ENCODE results near the gene RNU6-1. TPM values are rescaled to one million over a fixed set of nuclear protein-coding genes. Genes with fewer than 3 reads are reported as not detected.
A peak's percentile ranks its signal among the peaks of the same experiment; 100 is the strongest.

RNU6-1 gene
- total and polyA plus RNA-seq, 5 donors, result not detected

- WGBS, result 72% methylated on average over 5 of the region's 5 CpGs
- intact Hi-C loops (cut with DNase I), result no loop called here
- DNase-seq (no peak), ATAC-seq (no peak)
- Histone ChIP-seq H3K9me3 (ENCODE audit: control insufficient read depth, low read length) (no peaks in the 10 kb centered on the region), H3K4me1 (ENCODE audit: control insufficient read depth, insufficient read depth, low read length) (peaks cover 1% of the 10 kb centered on the region), H3K27me3 (ENCODE audit: control insufficient read depth, insufficient read depth) (no peaks in the 10 kb centered on the region), H3K27ac (ENCODE audit: low read length) (no peak overlapping the region), H3K4me3 (ENCODE audit: low read length) (no peak overlapping the region)
These were observed 19.6 kb upstream of the RNU6-1 start for GRCh38 chr15:67859331-67859946.

- intact Hi-C loops (cut with DNase I), result no loop called here
- Histone ChIP-seq H3K4me3 (ENCODE audit: low read length) (no peak overlapping the region), H3K27ac (ENCODE audit: low read length) (no peak overlapping the region), H3K27me3 (ENCODE audit: control insufficient read depth, insufficient read depth) (no peaks in the 10 kb centered on the region), H3K9me3 (ENCODE audit: control insufficient read depth, low read length) (no peaks in the 10 kb centered on the region), H3K4me1 (ENCODE audit: control insufficient read depth, insufficient read depth, low read length) (peaks cover 3% of the 10 kb centered on the region)
- 91% methylated on average over 3 of the region's 3 CpGs for WGBS
- DNase-seq (no peak), ATAC-seq (no peak)
These were observed 17.4 kb upstream of the RNU6-1 start for GRCh38 chr15:67857220-67857619.

- WGBS, result 66% methylated on average over 3 of the region's 3 CpGs
- H3K9me3 ChIP-seq (ENCODE audit: control insufficient read depth, low read length), result no peaks in the 10 kb centered on the region
These were observed 16.0 kb upstream of the RNU6-1 start for GRCh38 chr15:67855842-67856241.

GRCh38 chr15:67854358-67854757, 14.5 kb upstream of the RNU6-1 start:
- H3K9me3 ChIP-seq (ENCODE audit: control insufficient read depth, low read length), result no peaks in the 10 kb centered on the region
- no peak overlapping the region for H3K27ac ChIP-seq (ENCODE audit: low read length)
- no peaks in the 10 kb centered on the region for H3K27me3 ChIP-seq (ENCODE audit: control insufficient read depth, insufficient read depth)
- H3K4me1 ChIP-seq (ENCODE audit: control insufficient read depth, insufficient read depth, low read length), result peaks cover 3% of the 10 kb centered on the region
- intact Hi-C loops (cut with DNase I), result no loop called here
- no peak overlapping the region for H3K4me3 ChIP-seq (ENCODE audit: low read length)
- 84% methylated on average over 1 of the region's 1 CpG for WGBS
- DNase-seq (no peak), ATAC-seq (no peak)

More at GRCh38 chr15:67855842-67856241, 16.0 kb upstream of the RNU6-1 start:
- peaks cover 3% of the 10 kb centered on the region for H3K4me1 ChIP-seq (ENCODE audit: control insufficient read depth, insufficient read depth, low read length)
- no peaks in the 10 kb centered on the region for H3K27me3 ChIP-seq (ENCODE audit: control insufficient read depth, insufficient read depth)
- no peak for ATAC-seq
- no peak overlapping the region for H3K27ac ChIP-seq (ENCODE audit: low read length)
- DNase-seq, result no peak
- no peak overlapping the region for H3K4me3 ChIP-seq (ENCODE audit: low read length)
- intact Hi-C loops (cut with DNase I), result no loop called here

- ATAC-seq (no peak), DNase-seq (no peak)
- Histone ChIP-seq H3K4me3 (ENCODE audit: low read length) (no peak overlapping the region), H3K27me3 (ENCODE audit: control insufficient read depth, insufficient read depth) (no peaks in the 10 kb centered on the region), H3K9me3 (ENCODE audit: control insufficient read depth, low read length) (no peaks in the 10 kb centered on the region), H3K27ac (ENCODE audit: low read length) (no peak overlapping the region), H3K4me1 (ENCODE audit: control insufficient read depth, insufficient read depth, low read length) (peaks cover 3% of the 10 kb centered on the region)
- intact Hi-C loops (cut with DNase I), result no loop called here
- WGBS, result 93% methylated on average over 3 of the region's 3 CpGs
These were observed 13.6 kb upstream of the RNU6-1 start for GRCh38 chr15:67853454-67853853.

DNA sequence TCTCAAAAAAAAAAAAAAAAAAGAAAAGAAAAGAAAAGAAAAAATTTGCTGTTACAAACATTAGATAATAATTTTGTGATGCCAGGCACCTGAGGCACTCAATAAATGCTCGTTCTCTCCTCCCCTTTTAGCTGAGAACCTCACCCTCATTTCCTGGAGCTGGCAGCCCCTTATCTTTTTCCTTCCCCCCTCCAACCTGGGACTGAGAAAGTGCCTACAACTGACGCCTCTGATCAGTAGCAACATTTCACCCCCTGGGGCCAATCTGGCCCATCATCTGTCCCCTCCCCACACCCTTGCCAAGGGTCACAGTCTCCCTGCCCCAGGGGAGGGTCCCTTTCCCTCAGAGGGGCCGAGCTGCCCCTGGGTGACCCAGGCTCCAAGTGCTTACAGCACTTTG, 12.6 kb upstream of the RNU6-1 start:
- ATAC-seq (no peak), DNase-seq (no peak)
- Histone ChIP-seq H3K4me3 (ENCODE audit: low read length) (no peak overlapping the region), H3K4me1 (ENCODE audit: control insufficient read depth, insufficient read depth, low read length) (peaks cover 3% of the 10 kb centered on the region), H3K27ac (ENCODE audit: low read length) (no peak overlapping the region), H3K27me3 (ENCODE audit: control insufficient read depth, insufficient read depth) (no peaks in the 10 kb centered on the region), H3K9me3 (ENCODE audit: control insufficient read depth, low read length) (no peaks in the 10 kb centered on the region)
- WGBS, result 70% methylated on average over 3 of the region's 3 CpGs
- intact Hi-C loops (cut with DNase I), result no loop called here

DNA sequence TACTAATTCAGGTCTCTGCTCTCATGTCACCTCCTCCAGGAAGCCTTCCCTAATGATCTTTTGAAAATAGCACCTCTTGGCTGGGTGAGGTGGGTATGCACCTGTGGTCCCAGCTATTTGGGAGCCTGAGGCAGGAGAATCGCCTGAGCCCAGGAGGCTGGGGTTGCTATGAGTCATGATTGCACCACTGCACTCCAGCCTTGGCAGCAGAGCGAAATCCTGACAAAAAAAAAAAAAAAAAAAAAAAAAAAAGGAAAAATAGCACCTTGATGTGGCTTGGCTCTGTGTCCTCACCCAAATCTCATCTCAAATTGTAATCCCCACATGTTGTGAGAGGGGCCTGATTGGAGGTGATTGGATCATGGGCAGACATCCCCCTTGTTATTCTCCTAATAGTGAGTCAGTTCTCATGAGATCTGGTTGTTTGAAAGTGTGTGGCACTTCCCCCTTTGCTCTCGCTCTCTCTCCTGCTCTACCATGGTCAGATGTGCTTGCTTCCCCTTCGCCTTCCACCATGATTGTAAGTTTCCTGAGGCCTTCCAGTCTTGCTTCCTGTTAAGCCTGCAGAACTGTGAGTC, 11.2 kb upstream of the RNU6-1 start:
- H3K9me3 ChIP-seq (ENCODE audit: control insufficient read depth, low read length), result no peaks in the 10 kb centered on the region
- peaks cover 3% of the 10 kb centered on the region for H3K4me1 ChIP-seq (ENCODE audit: control insufficient read depth, insufficient read depth, low read length)
- ATAC-seq, result peak in 1 of 2 donors; percentile 51
- no peaks in the 10 kb centered on the region for H3K27me3 ChIP-seq (ENCODE audit: control insufficient read depth, insufficient read depth)
- intact Hi-C loops (cut with DNase I), result no loop called here
- no peak for DNase-seq
- no peak overlapping the region for H3K4me3 ChIP-seq (ENCODE audit: low read length)
- no peak overlapping the region for H3K27ac ChIP-seq (ENCODE audit: low read length)
- WGBS, result 83% methylated on average over 4 of the region's 4 CpGs

GRCh38 chr15:67850336-67850735, 10.5 kb upstream of the RNU6-1 start:
- ATAC-seq, result no peak
- intact Hi-C loops (cut with DNase I), result no loop called here
- no peak overlapping the region for H3K4me3 ChIP-seq (ENCODE audit: low read length)
- DNase-seq, result no peak
- no peaks in the 10 kb centered on the region for H3K9me3 ChIP-seq (ENCODE audit: control insufficient read depth, low read length)
- H3K27ac ChIP-seq (ENCODE audit: low read length), result no peak overlapping the region
- peaks cover 3% of the 10 kb centered on the region for H3K4me1 ChIP-seq (ENCODE audit: control insufficient read depth, insufficient read depth, low read length)
- H3K27me3 ChIP-seq (ENCODE audit: control insufficient read depth, insufficient read depth), result no peaks in the 10 kb centered on the region
- WGBS, result 66% methylated on average over 7 of the region's 7 CpGs

DNA sequence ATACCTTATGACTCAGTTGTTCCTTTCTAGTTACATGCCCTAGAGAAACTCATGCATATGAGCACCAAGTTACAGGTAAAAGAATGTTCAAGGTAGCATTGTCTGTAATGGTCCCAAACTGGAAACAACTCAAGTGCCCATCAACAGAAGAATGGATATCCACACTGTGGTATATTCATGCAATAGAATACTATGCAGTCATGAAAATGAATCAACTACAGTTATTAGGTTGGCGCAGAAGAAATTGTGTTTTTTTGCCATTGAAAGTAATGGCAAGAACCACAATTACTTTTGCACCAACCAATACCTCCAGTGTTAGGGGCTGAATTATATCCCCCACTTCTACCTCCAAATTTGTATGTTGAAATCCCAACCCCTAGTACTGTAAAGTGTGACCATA, 9.7 kb upstream of the RNU6-1 start:
- WGBS, result 98% methylated on average over 1 of the region's 1 CpG
- no peak overlapping the region for H3K4me3 ChIP-seq (ENCODE audit: low read length)
- no peak overlapping the region for H3K27ac ChIP-seq (ENCODE audit: low read length)
- H3K9me3 ChIP-seq (ENCODE audit: control insufficient read depth, low read length), result no peaks in the 10 kb centered on the region
- H3K4me1 ChIP-seq (ENCODE audit: control insufficient read depth, insufficient read depth, low read length), result peaks cover 2% of the 10 kb centered on the region
- DNase-seq (no peak), ATAC-seq (no peak)
- intact Hi-C loops (cut with DNase I), result no loop called here
- H3K27me3 ChIP-seq (ENCODE audit: control insufficient read depth, insufficient read depth), result no peaks in the 10 kb centered on the region

DNA sequence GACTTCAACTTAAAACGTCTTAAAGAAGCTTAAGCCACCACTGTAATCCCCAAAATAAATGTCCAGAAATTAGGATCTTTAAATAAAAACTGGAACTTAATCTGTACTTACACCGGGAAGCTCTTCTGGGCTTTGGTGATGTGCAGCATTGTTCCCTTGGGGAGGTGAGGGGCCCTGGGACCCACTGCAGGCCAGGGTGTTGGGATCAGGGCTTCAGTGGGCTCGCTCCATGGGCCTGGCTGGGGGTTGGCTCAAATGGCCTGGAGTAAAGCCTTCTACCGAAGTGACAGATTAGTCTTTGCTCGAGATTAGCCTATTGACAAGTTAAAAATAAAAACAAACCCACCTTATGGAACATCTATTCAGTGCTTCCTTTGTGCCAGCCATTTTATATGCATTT, 6.1 kb upstream of the RNU6-1 start:
- ATAC-seq, result no peak
- peaks cover 2% of the 10 kb centered on the region for H3K4me1 ChIP-seq (ENCODE audit: control insufficient read depth, insufficient read depth, low read length)
- no peaks in the 10 kb centered on the region for H3K9me3 ChIP-seq (ENCODE audit: control insufficient read depth, low read length)
- intact Hi-C loops (cut with DNase I), result no loop called here
- no peak overlapping the region for H3K4me3 ChIP-seq (ENCODE audit: low read length)
- WGBS, result 87% methylated on average over 5 of the region's 5 CpGs
- no peaks in the 10 kb centered on the region for H3K27me3 ChIP-seq (ENCODE audit: control insufficient read depth, insufficient read depth)
- no peak overlapping the region for H3K27ac ChIP-seq (ENCODE audit: low read length)
- DNase-seq, result no peak

DNA sequence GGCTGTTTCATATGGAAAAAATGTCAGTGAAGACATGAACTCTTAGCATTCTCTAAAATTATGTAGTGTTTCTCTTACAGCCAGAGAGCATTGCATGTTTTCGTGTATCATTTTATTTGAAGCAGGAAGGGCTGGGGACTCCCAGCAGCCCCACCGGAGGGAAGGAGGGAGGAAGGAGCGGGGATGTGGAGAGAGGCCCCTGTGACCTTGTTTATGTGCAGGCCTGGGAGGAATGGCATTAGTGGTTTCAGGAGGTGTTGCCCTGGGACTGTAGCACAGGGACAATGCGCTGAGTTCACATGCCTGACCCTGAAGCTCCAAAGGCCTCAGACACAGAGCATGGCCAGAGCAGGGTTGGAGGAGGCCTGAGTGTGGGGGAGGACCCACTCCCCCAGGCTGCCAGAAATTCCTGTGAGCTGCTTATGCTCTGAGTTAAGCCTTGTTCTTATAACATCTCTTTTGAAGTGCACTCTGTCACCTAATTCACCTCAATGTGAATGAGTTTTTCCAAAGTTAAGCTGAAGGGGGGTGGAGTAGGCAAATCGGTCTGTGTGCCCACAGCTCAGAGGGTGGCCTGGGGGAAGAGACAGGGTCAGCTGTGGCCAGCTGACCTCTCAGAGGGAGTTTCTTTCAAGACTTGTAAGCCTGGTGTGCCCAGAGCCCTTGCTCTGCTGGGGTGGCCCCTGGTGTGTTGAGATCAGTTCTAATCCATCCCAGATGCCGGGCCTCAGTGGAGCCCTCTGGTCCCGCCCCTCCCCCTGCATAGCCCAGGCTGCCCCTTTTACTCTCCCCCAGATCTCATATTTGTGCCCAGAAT, 3.9 kb upstream of the RNU6-1 start:
- intact Hi-C loops (cut with DNase I), result no loop called here
- DNase-seq, result no peak
- Histone ChIP-seq H3K4me3 (ENCODE audit: low read length) (no peak overlapping the region), H3K27me3 (ENCODE audit: control insufficient read depth, insufficient read depth) (no peaks in the 10 kb centered on the region), H3K9me3 (ENCODE audit: control insufficient read depth, low read length) (no peaks in the 10 kb centered on the region), H3K27ac (ENCODE audit: low read length) (no peak overlapping the region), H3K4me1 (ENCODE audit: control insufficient read depth, insufficient read depth, low read length) (peaks cover 2% of the 10 kb centered on the region)
- whole genome bisulfite sequencing, result 79% methylated on average over 7 of the region's 7 CpGs
- no peak for ATAC-seq

Measured in right cardiac atrium (tissue), 5 donors.